HepG2 (cell line): Measurements from ENCODE around the gene SIVA1. TPM values are rescaled to one million over a fixed set of nuclear protein-coding genes. Genes with fewer than 3 reads are reported as not detected.

Experiments used
- AGO1 ChIP-seq: fragments of 200-400 bp; formaldehyde crosslinking; IDR thresholded peaks from 2 replicates; pipeline ENCODE4 v1.6.1; 2017; ENCODE audit warnings: mild to moderate bottlenecking, low read depth, low read length, moderate library complexity; ENCODE audit not compliant: poor library complexity, severe bottlenecking
- FOXP4 ChIP-seq: sonication (generic); formaldehyde crosslinking; IDR thresholded peaks from 2 replicates; pipeline ENCODE4 v1.4.0; 2020; ENCODE audit warnings: missing genetic modification reagents
- HCFC1 ChIP-seq: fragments of 150-350 bp; IDR thresholded peaks from 2 replicates; pipeline ENCODE4 v1.6.1; 2014; ENCODE audit warnings: low read depth, low read length
- HNF1A ChIP-seq, 2 experiments: sonication (generic) in 1 of 2; formaldehyde crosslinking in 1 of 2; IDR thresholded peaks; 2 replicates each; pipeline versions ENCODE4 v1.4.0 to v1.6.1; 2016 to 2020; ENCODE audit warnings: borderline replicate concordance in 1 of 2, low read depth in 1 of 2, mild to moderate bottlenecking in 1 of 2, missing genetic modification reagents in 1 of 2
- HNRNPL ChIP-seq: fragments of 200-400 bp; formaldehyde crosslinking; IDR thresholded peaks from 2 replicates; pipeline ENCODE4 v1.6.1; 2017; ENCODE audit warnings: mild to moderate bottlenecking, low read depth, low read length
- KDM5B ChIP-seq: sonication (generic); formaldehyde crosslinking; IDR thresholded peaks from 2 replicates; pipeline ENCODE4 v1.4.0; 2020; ENCODE audit warnings: missing genetic modification reagents, mild to moderate bottlenecking, borderline replicate concordance
- LCORL ChIP-seq, 2 experiments: fragments of 450-650 bp in 1 of 2; sonication (generic) in 1 of 2; formaldehyde crosslinking in 1 of 2; IDR thresholded peaks; 2 replicates each; pipeline versions ENCODE4 v1.5.0 to v1.6.1; 2017 to 2020; ENCODE audit warnings: antibody characterized with exemption in 1 of 2, missing genetic modification reagents in 1 of 2
- PRDM4 ChIP-seq: sonication (generic); formaldehyde crosslinking; IDR thresholded peaks from 2 replicates; pipeline ENCODE4 v1.9.0; 2021; ENCODE audit warnings: missing genetic modification reagents, borderline replicate concordance
- RAD21 ChIP-seq: fragments of 450-650 bp; formaldehyde crosslinking; IDR thresholded peaks from 2 replicates; pipeline ENCODE4 v1.5.0; 2020; ENCODE audit warnings: mild to moderate bottlenecking
- ZFP91 ChIP-seq: sonication (generic); formaldehyde crosslinking; IDR thresholded peaks from 2 replicates; pipeline ENCODE4 v1.9.0; 2022; ENCODE audit warnings: missing genetic modification reagents, mild to moderate bottlenecking, borderline replicate concordance
- ZNF20 ChIP-seq: sonication (generic); formaldehyde crosslinking; IDR thresholded peaks from 2 replicates; pipeline ENCODE4 v1.4.0; 2020; ENCODE audit warnings: mild to moderate bottlenecking, moderate library complexity, missing genetic modification reagents
- ZNF207 ChIP-seq: fragments of 450-650 bp; IDR thresholded peaks from 2 replicates; pipeline ENCODE4 v1.6.1; 2016; ENCODE audit warnings: antibody characterized with exemption, borderline replicate concordance
- ZNF549 ChIP-seq: sonication (generic); formaldehyde crosslinking; IDR thresholded peaks from 2 replicates; pipeline ENCODE4 v1.5.0; 2020; ENCODE audit warnings: missing genetic modification reagents
- ZNF703 ChIP-seq: sonication (generic); formaldehyde crosslinking; IDR thresholded peaks from 2 replicates; pipeline ENCODE4 v1.5.1; 2020; ENCODE audit warnings: missing genetic modification reagents, mild to moderate bottlenecking, moderate library complexity, borderline replicate concordance
- ZNF841 ChIP-seq: sonication (generic); formaldehyde crosslinking; IDR thresholded peaks from 2 replicates; pipeline ENCODE4 v1.8.1; 2023; ENCODE audit warnings: missing genetic modification reagents, borderline replicate concordance
- polyA plus RNA-seq, 8 experiments: library from polyadenylated mRNA; depleted of rRNA in 3 of 8; stranded (reverse) in 7 of 8; unstranded in 1 of 8; fragments of >200 nt; fragmentation: Illumina TruSeq in 4 of 8; extraction: Trizol in 4 of 8; gene quantifications; 2 replicates each; pipeline versions ENCODE4 v1.2.1 to v1.2.3, GENCODE V29; 2011 to 2016; ENCODE audit warnings: low read depth in 4 of 8, missing spikeins in 1 of 8, mixed read lengths in 1 of 8; ENCODE audit not compliant: insufficient read depth in 1 of 8
- total RNA-seq, 5 experiments: library from RNA; depleted of rRNA; stranded (reverse); fragments of >200 nt; fragmentation: Illumina TruSeq; extraction: Trizol; gene quantifications; 2 replicates each; pipeline ENCODE4 v1.2.3, GENCODE V29; 2016; ENCODE audit warnings: low read depth in 1 of 5

SIVA1 gene
- total and polyA plus RNA-seq, 2 of the 13 experiments (the other 11 are each of a cell fraction or from before 2014, with no cell fraction given) = 123 to 186 TPM

GRCh38 chr14:104726600-104727451 is 26.1 kb upstream of the SIVA1 start (continued):
- no peak for TF ChIP-seq PRDM4
- peak; percentile 41 for TF ChIP-seq RAD21 (CRISPR knock-in tag)
- TF ChIP-seq ZFP91 = peak; percentile 21; the same call in 1 of the 2 replicates
- TF ChIP-seq ZNF20 (CRISPR knock-in tag) = no peak
- peak; percentile 99 for TF ChIP-seq HNRNPL
- no peak for TF ChIP-seq LCORL (IDR thresholded peaks at IDR 0.05)
- peak; percentile 47; the same call in 1 of the 2 replicates for TF ChIP-seq LCORL (CRISPR knock-in tag; IDR thresholded peaks at IDR 0.05)
- 0 out of 2 replicates have a peak, but pooled peaks have one; percentile 13 for TF ChIP-seq FOXP4
- TF ChIP-seq ZNF549 (CRISPR knock-in tag) = no peak
- no peak for TF ChIP-seq HNF1A (IDR thresholded peaks at IDR 0.05; ENCODE audit: low read depth)
- TF ChIP-seq HNF1A (CRISPR knock-in tag; IDR thresholded peaks at IDR 0.05; ENCODE audit: borderline replicate concordance) = no peak
- TF ChIP-seq ZNF703 = no peak
- TF ChIP-seq AGO1 = peak; percentile 77
- no peak for TF ChIP-seq HCFC1
- no peak for TF ChIP-seq ZNF841
- no peak for TF ChIP-seq ZNF207
- TF ChIP-seq KDM5B (CRISPR knock-in tag) = peak; percentile 10; the same call in 1 of the 2 replicates
